CD14-positive monocyte (primary cell): ENCODE data around the gene RALBP1. TPM values are rescaled to one million over a fixed set of nuclear protein-coding genes. Genes with fewer than 3 reads are reported as not detected.

Experiments used
- DNase-seq, 3 donors: peaks; one replicate each; pipeline ENCODE4 v3.0.0-alpha.2; 2011 to 2022
- H2AFZ ChIP-seq: 2 replicates; pipeline ENCODE4 v1.6.0; 2012; ENCODE audit warnings: mild to moderate bottlenecking, low read depth, low read length, inconsistent platforms; ENCODE audit not compliant: insufficient read depth, poor library complexity, severe bottlenecking
- H3K27ac ChIP-seq, 2 donors: 1 replicate in 1 of 2; 2 replicates in 1 of 2; pipeline ENCODE4 v1.5.1; 2012 to 2013; ENCODE audit warnings: low read length in 2 of 2, control low read depth in 1 of 2, inconsistent platforms in 1 of 2, low read depth in 1 of 2, mild to moderate bottlenecking in 1 of 2
- H3K27me3 ChIP-seq, 2 donors: one replicate each; pipeline versions ENCODE4 v1.6.0 to v1.6.1; 2011 to 2013; ENCODE audit warnings: low read length in 2 of 2; ENCODE audit not compliant: control insufficient read depth in 2 of 2, insufficient read depth in 2 of 2
- H3K36me3 ChIP-seq, 2 donors: replicated peaks in 1 of 2; 1 replicate in 1 of 2; 2 replicates in 1 of 2; pipeline versions ENCODE4 v1.5.1 to v1.6.1; 2012 to 2013; ENCODE audit warnings: low read length in 2 of 2, control low read depth in 1 of 2, inconsistent platforms in 1 of 2, mild to moderate bottlenecking in 1 of 2; ENCODE audit not compliant: insufficient read depth in 2 of 2, control insufficient read depth in 1 of 2
- H3K4me1 ChIP-seq, 2 donors: 1 replicate in 1 of 2; 2 replicates in 1 of 2; pipeline versions ENCODE4 v1.5.1 to v1.6.1; 2012 to 2013; ENCODE audit warnings: low read length in 2 of 2, control low read depth in 1 of 2, inconsistent platforms in 1 of 2, mild to moderate bottlenecking in 1 of 2, moderate library complexity in 1 of 2; ENCODE audit not compliant: insufficient read depth in 2 of 2, control insufficient read depth in 1 of 2
- H3K4me2 ChIP-seq: replicated peaks from 2 replicates; pipeline ENCODE3; 2012; ENCODE audit warnings: low read length, moderate library complexity, mild to moderate bottlenecking; ENCODE audit not compliant: poor library complexity, severe bottlenecking; ENCODE audit errors: extremely low read depth
- H3K4me3 ChIP-seq, 3 experiments: fragments of 200-600 bp in 1 of 3; sonication (generic) in 1 of 3; replicated peaks in 1 of 3; 1 replicate in 2 of 3; 2 replicates in 1 of 3; pipeline ENCODE4 v1.5.1; 2011 to 2013; ENCODE audit warnings: low read length in 3 of 3, mild to moderate bottlenecking in 3 of 3, control low read depth in 2 of 3, low read depth in 2 of 3, inconsistent platforms in 1 of 3, moderate library complexity in 1 of 3
- H3K79me2 ChIP-seq: 2 replicates; pipeline ENCODE4 v1.6.0; 2012; ENCODE audit warnings: mild to moderate bottlenecking, control low read depth, inconsistent platforms, low read length, moderate library complexity; ENCODE audit not compliant: insufficient read depth
- H3K9ac ChIP-seq: 2 replicates; pipeline ENCODE4 v1.6.0; 2017; ENCODE audit warnings: low read length, mild to moderate bottlenecking; ENCODE audit not compliant: insufficient read depth, poor library complexity, severe bottlenecking
- H3K9me3 ChIP-seq, 2 donors: replicated peaks in 1 of 2; 1 replicate in 1 of 2; 2 replicates in 1 of 2; pipeline versions ENCODE4 v1.5.1 to v1.6.1; 2012 to 2013; ENCODE audit warnings: low read length in 2 of 2, control low read depth in 1 of 2; ENCODE audit not compliant: control insufficient read depth in 1 of 2, insufficient read depth in 1 of 2
- H4K20me1 ChIP-seq: 2 replicates; pipeline ENCODE4 v1.6.0; 2012; ENCODE audit warnings: mild to moderate bottlenecking, low read length, control low read depth, moderate library complexity; ENCODE audit not compliant: insufficient read depth
- H3K27ac Mint-ChIP-seq, 7 donors: one replicate each; pipeline ENCODE4 v1.8.0; 2020; ENCODE audit warnings: mild to moderate bottlenecking in 7 of 7, mixed read lengths in 7 of 7, moderate library complexity in 6 of 7, inconsistent platforms in 2 of 7
- H3K27me3 Mint-ChIP-seq, 3 donors: one replicate each; pipeline ENCODE4 v1.8.0; 2021 to 2022; ENCODE audit warnings: low read depth in 3 of 3, mild to moderate bottlenecking in 3 of 3, mixed read lengths in 3 of 3, moderate library complexity in 3 of 3, inconsistent platforms in 1 of 3
- H3K36me3 Mint-ChIP-seq, 2 donors: one replicate each; pipeline ENCODE4 v1.8.0; 2020; ENCODE audit warnings: mixed read lengths in 2 of 2, inconsistent platforms in 1 of 2, mild to moderate bottlenecking in 1 of 2
- H3K4me1 Mint-ChIP-seq: one replicate; pipeline ENCODE4 v1.8.0; 2020; ENCODE audit warnings: mild to moderate bottlenecking, mixed read lengths
- H3K4me3 Mint-ChIP-seq, 2 donors: one replicate each; pipeline ENCODE4 v1.8.0; 2020; ENCODE audit warnings: mild to moderate bottlenecking in 2 of 2, mixed read lengths in 2 of 2, moderate library complexity in 1 of 2
- H3K9me3 Mint-ChIP-seq, 7 donors: one replicate each; pipeline ENCODE4 v1.8.0; 2020 to 2022; ENCODE audit warnings: mixed read lengths in 7 of 7, mild to moderate bottlenecking in 6 of 7, moderate library complexity in 6 of 7, inconsistent platforms in 2 of 7
- CTCF ChIP-seq: fragments of 200-600 bp; IDR thresholded peaks from one replicate; pipeline ENCODE4 v1.8.0; 2022; ENCODE audit warnings: antibody characterized with exemption, mild to moderate bottlenecking
- WGBS: methylation state at CpG from one replicate; pipeline ENCODE4 v1.1.5; 2013; ENCODE audit warnings: missing lambda C conversion rate; ENCODE audit not compliant: insufficient coverage; 5-methylcytosine and 5-hydroxymethylcytosine counted together
- intact Hi-C, 2 donors: fragments of 100-400 bp; cut with micrococcal nuclease; formaldehyde crosslinking; loops; one replicate each; pipeline versions ENCODE4 v1.15.0 to v1.15.1; 2023
- polyA plus RNA-seq, 3 donors: library from polyadenylated mRNA; depleted of rRNA in 1 of 3; unstranded in 2 of 3; stranded (reverse) in 1 of 3; fragments of 300-500 nt in 2 of 3; fragments of >200 nt in 1 of 3; fragmentation: Illumina TruSeq in 2 of 3; gene quantifications; 1 replicate in 2 of 3; 2 replicates in 1 of 3; pipeline ENCODE4 v1.2.3, GENCODE V29; 2012 to 2021

RALBP1 gene
- polyA plus RNA-seq, 3 donors: 21.5 to 36.0 (median 32.8) TPM

GRCh38 chr18:9537677-9538076, 62.4 kb downstream of the RALBP1 start:
- H3K4me3 Mint-ChIP-seq: no peak overlapping the region
- H3K4me1 Mint-ChIP-seq: no peaks in the 10 kb centered on the region
- H3K4me1 ChIP-seq: no peaks in the 10 kb centered on the region
- no peak overlapping the region for H3K9ac ChIP-seq
- 94% methylated on average over 5 of the region's 6 CpGs for WGBS
- H3K27me3 Mint-ChIP-seq: no peaks in the 10 kb centered on the region
- TF ChIP-seq CTCF: no peak
- no peak overlapping the region for H3K4me2 ChIP-seq
- peaks cover 59 to 77% of the 10 kb centered on the region in 2 donors for H3K36me3 Mint-ChIP-seq
- intact Hi-C loops: no loop called here
- no peaks in the 10 kb centered on the region for H3K79me2 ChIP-seq
- no peak for DNase-seq
- no peaks in the 10 kb centered on the region for H3K9me3 Mint-ChIP-seq
- H3K36me3 ChIP-seq: peaks cover 66 to 72% of the 10 kb centered on the region in 2 donors
- no peak overlapping the region for H3K27ac ChIP-seq
- no peaks in the 10 kb centered on the region for H3K27me3 ChIP-seq
- H2AFZ ChIP-seq: no peak overlapping the region
- no peaks in the 10 kb centered on the region for H3K9me3 ChIP-seq
- no peak overlapping the region for H3K4me3 ChIP-seq
- no peak overlapping the region for H3K27ac Mint-ChIP-seq
- H4K20me1 ChIP-seq: no peaks in the 10 kb centered on the region

GRCh38 chr18:9539283-9539682, 64.0 kb downstream of the RALBP1 start:
- no peak for DNase-seq
- intact Hi-C loops: no loop called here
- Histone ChIP-seq H3K4me3 (no peak overlapping the region), H3K9me3 (no peaks in the 10 kb centered on the region), H3K27me3 (no peaks in the 10 kb centered on the region), H3K27ac (no peak overlapping the region), H3K4me2 (no peak overlapping the region), H3K4me1 (no peaks in the 10 kb centered on the region), H3K79me2 (no peaks in the 10 kb centered on the region), H3K9ac (no peak overlapping the region), H3K36me3 (peaks cover 50 to 55% of the 10 kb centered on the region in 2 donors), H2AFZ (no peak overlapping the region), H4K20me1 (peaks cover 3% of the 10 kb centered on the region)
- 100% methylated on average over 4 of the region's 6 CpGs for WGBS
- Mint-ChIP-seq H3K27ac (peak overlapping the region in 1 of 7 donors; percentile 8), H3K9me3 (no peaks in the 10 kb centered on the region), H3K4me1 (no peaks in the 10 kb centered on the region), H3K4me3 (no peak overlapping the region), H3K36me3 (peaks cover 46 to 61% of the 10 kb centered on the region in 2 donors), H3K27me3 (peaks cover 0 to 3% (median 0%) of the 10 kb centered on the region in 3 donors)
- TF ChIP-seq CTCF: no peak
